Parathyroid adenoma (tissue), 2 donors: ENCODE data around the gene EXOC3.

Source experiments
- H2AFZ ChIP-seq: fragments of 300-600 bp; sonication (generic); one replicate; pipeline ENCODE4 v1.7.0; 2017; ENCODE audit warnings: antibody characterized with exemption, mild to moderate bottlenecking
- H3K27ac ChIP-seq: fragments of 300-600 bp; sonication (generic); one replicate; pipeline ENCODE4 v1.7.0; 2017
- H3K27me3 ChIP-seq: fragments of 300-600 bp; sonication (generic); one replicate; pipeline ENCODE4 v1.7.0; 2017; ENCODE audit warnings: low read length; ENCODE audit not compliant: control insufficient read depth, insufficient read depth
- H3K36me3 ChIP-seq: fragments of 300-600 bp; sonication (generic); one replicate; pipeline ENCODE4 v1.7.0; 2017; ENCODE audit warnings: low read length; ENCODE audit not compliant: control insufficient read depth, insufficient read depth
- H3K4me1 ChIP-seq: fragments of 300-600 bp; sonication (generic); one replicate; pipeline ENCODE4 v1.7.0; 2017; ENCODE audit warnings: control low read depth
- H3K4me2 ChIP-seq: fragments of 300-600 bp; sonication (generic); one replicate; pipeline ENCODE4 v1.7.0; 2017; ENCODE audit warnings: low read length
- H3K4me3 ChIP-seq: fragments of 300-600 bp; sonication (generic); one replicate; pipeline ENCODE4 v1.7.0; 2017; ENCODE audit warnings: low read depth, low read length
- H3K79me2 ChIP-seq: fragments of 300-600 bp; sonication (generic); one replicate; pipeline ENCODE4 v1.7.0; 2017; ENCODE audit warnings: control low read depth
- H3K9ac ChIP-seq: fragments of 300-600 bp; sonication (generic); one replicate; pipeline ENCODE4 v1.7.0; 2017; ENCODE audit warnings: mild to moderate bottlenecking
- H3K9me3 ChIP-seq: fragments of 300-600 bp; sonication (generic); one replicate; pipeline ENCODE4 v1.7.0; 2017; ENCODE audit warnings: low read length; ENCODE audit not compliant: control insufficient read depth
- CTCF ChIP-seq: fragments of 300-600 bp; sonication (generic); IDR thresholded peaks from one replicate; pipeline ENCODE4 v1.7.0; 2017; ENCODE audit warnings: antibody characterized with exemption, mild to moderate bottlenecking
- donor health status: primary hyperparathyroidism.

Gene EXOC3

GRCh38 chr5:516338-516925 lies 73.5 kb downstream of the EXOC3 start:
- Histone ChIP-seq H3K4me2 (no peak overlapping the region), H3K79me2 (no peaks in the 10 kb centered on the region), H3K9ac (no peak overlapping the region), H3K4me3 (no peak overlapping the region), H3K36me3 (no peaks in the 10 kb centered on the region), H3K4me1 (no peaks in the 10 kb centered on the region), H3K27ac (no peak overlapping the region), H2AFZ (no peak overlapping the region), H3K27me3 (no peaks in the 10 kb centered on the region), H3K9me3 (no peaks in the 10 kb centered on the region)
- TF ChIP-seq CTCF, result no peak
